Measurements from ENCODE around the gene ZNF500. TPM values are rescaled to one million over a fixed set of nuclear protein-coding genes. Genes with fewer than 3 reads are reported as not detected.

ZNF500 gene
- total and polyA plus RNA-seq, 8 donors: 5.5 to 14.1 (median 7.2) TPM

GRCh38 chr16:4737545-4737944 lies 29.4 kb downstream of the ZNF500 start:
- peaks cover 0 to 3% (median 0%) of the 10 kb centered on the region in 3 donors for H3K4me1 ChIP-seq
- no peak for TF ChIP-seq CTCF (IDR thresholded peaks at IDR 0.05)
- ATAC-seq: no peak
- no peak overlapping the region for H3K27ac ChIP-seq
- H3K4me3 ChIP-seq: no peak overlapping the region
- no peak for FAIRE-seq
- no peaks in the 10 kb centered on the region for H3K36me3 ChIP-seq
- intact Hi-C loops (cut with DNase I): no loop called here
- 76 to 82% methylated on average over 15 of the region's 15 CpGs for WGBS, 2 donors
- peak in 1 of 6 donors; percentile 37 for DNase-seq
- no peaks in the 10 kb centered on the region for H3K27me3 ChIP-seq
- H3K9me3 ChIP-seq: no peaks in the 10 kb centered on the region

- H3K27me3 ChIP-seq: no peaks in the 10 kb centered on the region
- ATAC-seq (no peak), DNase-seq (no peak), FAIRE-seq (no peak)
- no peak overlapping the region for H3K27ac ChIP-seq
- no peak for TF ChIP-seq CTCF (IDR thresholded peaks at IDR 0.05)
- H3K4me1 ChIP-seq: peaks cover 0 to 3% (median 0%) of the 10 kb centered on the region in 3 donors
- intact Hi-C loops (cut with DNase I): no loop called here
- H3K36me3 ChIP-seq: no peaks in the 10 kb centered on the region
- no peak overlapping the region for H3K4me3 ChIP-seq
- H3K9me3 ChIP-seq: no peaks in the 10 kb centered on the region
- WGBS, 2 donors: 87 to 95% methylated on average over 4 of the region's 4 CpGs
These were observed 30.4 kb downstream of the ZNF500 start for GRCh38 chr16:4736546-4736945.

DNA sequence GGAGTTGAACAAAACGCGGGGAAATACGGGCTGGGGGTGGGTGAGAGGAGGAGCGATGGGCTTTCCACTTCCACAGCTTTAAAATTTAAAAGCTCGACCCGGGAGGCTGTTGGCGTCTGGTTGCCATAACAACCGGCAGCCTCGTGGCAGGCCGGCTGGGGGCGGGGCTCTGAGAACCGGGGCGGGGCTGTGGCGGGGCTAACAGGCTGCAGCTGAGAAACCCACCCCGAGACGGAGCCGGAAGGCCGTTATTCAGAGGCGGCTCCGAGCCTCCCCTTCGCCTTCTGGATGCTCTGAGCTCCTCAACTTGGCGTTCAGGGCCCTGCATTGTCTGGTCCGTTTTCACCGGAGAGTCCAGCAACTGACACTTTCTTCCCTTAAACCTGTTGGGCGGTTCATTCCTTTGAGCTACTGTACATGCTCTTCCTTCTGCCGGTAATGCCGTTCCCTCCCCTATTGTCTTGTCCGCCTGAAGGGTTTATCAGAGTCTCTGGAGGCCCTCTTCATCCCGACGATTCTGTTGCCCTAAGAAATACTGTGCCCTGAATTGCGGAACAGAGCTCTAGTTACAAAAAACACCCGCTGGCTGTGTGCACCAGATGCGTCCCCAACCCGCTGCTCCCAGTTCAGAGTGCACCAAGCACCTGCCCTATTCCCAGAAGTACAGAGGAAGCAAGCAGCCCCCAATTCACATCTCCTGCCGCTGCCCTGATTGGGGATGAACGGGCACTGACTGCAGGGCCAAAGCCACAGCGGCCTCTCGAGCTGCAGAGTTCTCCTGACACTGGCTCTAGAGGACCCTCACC lies 32.0 kb downstream of the ZNF500 start:
- FAIRE-seq: no peak
- intact Hi-C loops (cut with DNase I): no loop called here

DNA sequence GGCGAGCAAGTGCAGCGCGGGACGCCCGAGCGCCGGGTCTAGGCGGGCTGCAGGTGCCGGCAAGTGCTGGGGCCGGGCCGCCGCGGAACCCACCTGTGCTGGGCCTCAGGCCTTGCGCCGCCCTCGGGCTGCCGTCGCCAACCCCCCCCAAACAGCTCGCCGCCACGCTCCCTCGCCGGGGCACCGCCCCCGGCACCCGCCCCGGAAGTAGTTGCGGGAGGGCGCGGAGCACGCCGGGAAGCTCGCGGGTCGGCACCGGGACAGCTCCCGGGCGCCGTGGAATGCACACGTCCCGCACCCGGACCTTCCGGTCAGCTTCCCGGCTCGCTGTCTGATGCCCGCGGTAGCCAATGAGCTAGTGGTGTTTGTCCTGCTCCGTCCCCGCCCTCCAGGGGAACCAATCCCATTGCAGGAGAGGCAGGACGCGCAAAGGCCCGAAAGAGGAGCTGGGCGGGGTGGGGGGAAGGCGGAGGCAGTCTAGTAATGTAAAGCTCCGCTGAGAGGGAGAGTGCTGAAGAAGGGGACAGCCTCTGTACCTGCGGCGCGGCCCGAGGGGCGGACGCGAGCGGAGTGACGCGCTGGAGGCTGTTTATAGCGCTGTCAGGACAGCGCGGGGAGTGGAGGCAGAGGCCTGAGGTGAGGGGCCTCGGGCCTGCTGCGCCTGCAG lies 32.8 kb downstream of the ZNF500 start, which contains the start of the genes ANKS3 and DNAAF8:
TSS of gene ANKS3 (minus strand) at position 209 of the 667 bp plus-strand sequence. CDS start 4,122 bp downstream, outside the sequence.
TSS of gene DNAAF8 (plus strand) at position 475 of the 667 bp plus-strand sequence. CDS start 1,978 bp downstream, outside the sequence.
- intact Hi-C loops (cut with DNase I): no loop called here
- DNase-seq (peak; percentile 92 to 98 (median 96)), FAIRE-seq (no peak), ATAC-seq (peak; percentile 93 to 97 (median 94))
- Histone ChIP-seq H3K9me3 (no peaks in the 10 kb centered on the region), H3K36me3 (peaks cover 0 to 5% (median 0%) of the 10 kb centered on the region in 3 donors), H3K4me3 (peak within 1 kb of the TSS; percentile 68 to 95 (median 84)), H3K27ac (peak within 1 kb of the TSS; percentile 67 to 90 (median 82)), H3K27me3 (no peaks in the 10 kb centered on the region), H3K4me1 (peaks cover 0 to 3% (median 0%) of the 10 kb centered on the region in 3 donors)
- no peak for TF ChIP-seq CTCF (IDR thresholded peaks at IDR 0.05)
- 0% methylated on average over 41 to 70 of the region's 70 CpGs for WGBS, 2 donors

More for the DNA sequence above, 32.0 kb downstream of the ZNF500 start:
- Histone ChIP-seq H3K4me3 (peak overlapping the region; percentile 68 to 95 (median 84)), H3K4me1 (peaks cover 0 to 3% (median 0%) of the 10 kb centered on the region in 3 donors), H3K27me3 (no peaks in the 10 kb centered on the region), H3K36me3 (no peaks in the 10 kb centered on the region), H3K27ac (peak overlapping the region; percentile 67 to 90 (median 82)), H3K9me3 (no peaks in the 10 kb centered on the region)
- 3 to 4% methylated on average over 38 of the region's 38 CpGs for WGBS, 2 donors
- no peak for TF ChIP-seq CTCF (IDR thresholded peaks at IDR 0.05)
- peak; percentile 87 to 95 (median 92) for DNase-seq
- peak; percentile 77 to 92 (median 84) for ATAC-seq
